H1 (cell line): Measurements from ENCODE around the gene KCNC3. TPM values are rescaled to one million over a fixed set of nuclear protein-coding genes. Genes with fewer than 3 reads are reported as not detected.

Experiments used
- CTCF ChIA-PET: fragments of 300-600 bp; sonication (Branson Sonifier 250); formaldehyde crosslinking; loops from one replicate; lab custom pipeline; 2021; ENCODE audit not compliant: partially characterized antibody; lab: Charles Lee
- POLR2A ChIA-PET: fragments of 300-600 bp; sonication (Branson Sonifier 250); formaldehyde crosslinking; loops from one replicate; lab custom pipeline; 2021; ENCODE audit warnings: inconsistent platforms; ENCODE audit not compliant: partially characterized antibody; lab: Charles Lee
- DNase-seq, 2 experiments: peaks; one replicate each; pipeline versions ENCODE4 v3.0.0 to v3.0.0-alpha.2; 2010 to 2022; ENCODE audit warnings: low spot score in 2 of 2, low read depth in 1 of 2, mixed read lengths in 1 of 2
- FAIRE-seq: peaks from 2 replicates; lab custom pipeline; 2011; peaks lifted over from hg19 to GRCh38; lab: Jason Lieb, UNC
- H2AFZ ChIP-seq: 2 replicates; pipeline ENCODE4 v1.8.1; 2012; ENCODE audit warnings: low read length, inconsistent platforms
- H2AK5ac ChIP-seq: 2 replicates; pipeline ENCODE4 v1.6.1; 2013; ENCODE audit warnings: low read depth, low read length
- H2BK120ac ChIP-seq: replicated peaks from 2 replicates; pipeline ENCODE3; 2013; ENCODE audit warnings: low read depth, low read length, inconsistent platforms
- H2BK12ac ChIP-seq: 2 replicates; pipeline ENCODE4 v1.6.1; 2013; ENCODE audit warnings: low read depth, low read length
- H2BK15ac ChIP-seq: 2 replicates; pipeline ENCODE4 v1.6.1; 2013; ENCODE audit warnings: low read length
- H2BK20ac ChIP-seq: 2 replicates; pipeline ENCODE4 v1.6.1; 2013; ENCODE audit warnings: low read length
- H2BK5ac ChIP-seq: 2 replicates; pipeline ENCODE4 v1.6.1; 2013; ENCODE audit warnings: low read depth, low read length
- H3K14ac ChIP-seq: 2 replicates; pipeline ENCODE4 v1.6.1; 2013; ENCODE audit warnings: inconsistent platforms; ENCODE audit not compliant: insufficient read length
- H3K18ac ChIP-seq: 2 replicates; pipeline ENCODE4 v1.6.1; 2013; ENCODE audit warnings: low read length; ENCODE audit errors: extremely low read depth
- H3K23ac ChIP-seq: 2 replicates; pipeline ENCODE4 v1.6.1; 2013; ENCODE audit warnings: inconsistent platforms; ENCODE audit not compliant: insufficient read length
- H3K23me2 ChIP-seq: 2 replicates; pipeline ENCODE4 v1.6.1; 2013; ENCODE audit warnings: low read depth, low read length
- H3K27ac ChIP-seq: 2 replicates; pipeline ENCODE4 v1.6.1; 2011; ENCODE audit warnings: low read depth, low read length, inconsistent platforms
- H3K27me3 ChIP-seq, 4 experiments: replicated peaks in 1 of 4; 1 replicate in 1 of 4; 2 replicates in 3 of 4; pipeline versions ENCODE4 v1.6.1 to v1.8.1; 2011 to 2013; ENCODE audit warnings: low read length in 3 of 4, mild to moderate bottlenecking in 3 of 4, inconsistent platforms in 2 of 4, mixed read lengths in 2 of 4, moderate library complexity in 1 of 4; ENCODE audit not compliant: control insufficient read depth in 3 of 4, insufficient read depth in 3 of 4; ENCODE audit errors: extremely low read depth in 1 of 4
- H3K36me3 ChIP-seq, 4 experiments: 2 replicates each; pipeline versions ENCODE4 v1.6.1 to v1.8.1; 2011 to 2013; ENCODE audit warnings: mild to moderate bottlenecking in 4 of 4, low read length in 3 of 4, moderate library complexity in 2 of 4, control low read depth in 1 of 4, inconsistent platforms in 1 of 4; ENCODE audit not compliant: insufficient read depth in 4 of 4, control insufficient read depth in 2 of 4
- H3K4ac ChIP-seq: replicated peaks from 2 replicates; pipeline ENCODE3; 2013; ENCODE audit warnings: low read length, low read depth, mixed read lengths, inconsistent platforms; ENCODE audit not compliant: insufficient read length
- H3K4me1 ChIP-seq, 4 experiments: replicated peaks in 1 of 4; 1 replicate in 1 of 4; 2 replicates in 3 of 4; pipeline versions ENCODE4 v1.6.1 to v1.8.1; 2011 to 2013; ENCODE audit warnings: low read length in 3 of 4, inconsistent platforms in 2 of 4, mixed read lengths in 1 of 4; ENCODE audit not compliant: insufficient read depth in 4 of 4, control insufficient read depth in 3 of 4
- H3K4me2 ChIP-seq, 2 experiments: 2 replicates each; pipeline versions ENCODE4 v1.6.1 to v1.8.1; 2011 to 2013; ENCODE audit warnings: low read depth in 2 of 2, low read length in 2 of 2, control low read depth in 1 of 2, inconsistent platforms in 1 of 2, mild to moderate bottlenecking in 1 of 2; ENCODE audit not compliant: insufficient read depth in 1 of 2
- H3K4me3 ChIP-seq, 4 experiments: fragments of 200-600, 300-600 bp in 1 of 4; sonication (generic), shearing (Covaris generic), sonication (Bioruptor Twin) in 1 of 4; 2 replicates each; pipeline versions ENCODE4 v1.5.1 to v1.8.1; 2011 to 2016; ENCODE audit warnings: low read length in 4 of 4, low read depth in 3 of 4, control low read depth in 2 of 4, inconsistent platforms in 2 of 4, mild to moderate bottlenecking in 2 of 4, mixed read lengths in 1 of 4, moderate library complexity in 1 of 4; ENCODE audit not compliant: insufficient read depth in 2 of 4; ENCODE audit errors: extremely low read depth in 1 of 4
- H3K56ac ChIP-seq: replicated peaks from 2 replicates; pipeline ENCODE3; 2013; ENCODE audit warnings: low read depth, mild to moderate bottlenecking, mixed read lengths, low read length, inconsistent platforms; ENCODE audit not compliant: insufficient read length
- H3K79me1 ChIP-seq: 2 replicates; pipeline ENCODE4 v1.6.1; 2013; ENCODE audit warnings: low read depth, low read length, control low read depth
- H3K79me2 ChIP-seq, 2 experiments: 2 replicates each; pipeline versions ENCODE4 v1.6.1 to v1.8.1; 2012 to 2013; ENCODE audit warnings: low read length in 2 of 2, mild to moderate bottlenecking in 2 of 2, inconsistent platforms in 1 of 2; ENCODE audit not compliant: insufficient read depth in 2 of 2, control insufficient read depth in 1 of 2
- H3K9ac ChIP-seq, 4 experiments: replicated peaks in 1 of 4; 1 replicate in 1 of 4; 2 replicates in 3 of 4; pipeline versions ENCODE4 v1.6.1 to v1.8.1; 2011 to 2013; ENCODE audit warnings: low read depth in 3 of 4, low read length in 3 of 4, control low read depth in 2 of 4, mild to moderate bottlenecking in 2 of 4, moderate library complexity in 2 of 4, inconsistent platforms in 1 of 4; ENCODE audit errors: extremely low read depth in 1 of 4
- H3K9me3 ChIP-seq, 2 experiments: 2 replicates each; pipeline versions ENCODE4 v1.6.1 to v1.8.1; 2012 to 2013; ENCODE audit warnings: mild to moderate bottlenecking in 2 of 2, moderate library complexity in 2 of 2, control low read depth in 1 of 2, inconsistent platforms in 1 of 2, low read depth in 1 of 2, low read length in 1 of 2, mixed read lengths in 1 of 2; ENCODE audit not compliant: insufficient read depth in 2 of 2
- H4K20me1 ChIP-seq, 2 experiments: replicated peaks in 1 of 2; 2 replicates each; pipeline versions ENCODE3 to v1.8.1; 2011 to 2013; ENCODE audit warnings: inconsistent platforms in 2 of 2, low read length in 2 of 2, mild to moderate bottlenecking in 1 of 2; ENCODE audit not compliant: insufficient read depth in 2 of 2, control insufficient read depth in 1 of 2
- H4K5ac ChIP-seq: 2 replicates; pipeline ENCODE4 v1.6.1; 2013; ENCODE audit warnings: low read length, low read depth, mixed read lengths, inconsistent platforms; ENCODE audit not compliant: insufficient read length
- H4K8ac ChIP-seq: 2 replicates; pipeline ENCODE4 v1.8.0; 2013; ENCODE audit warnings: mild to moderate bottlenecking, moderate library complexity, low read length, inconsistent platforms; ENCODE audit not compliant: insufficient read depth; ENCODE audit errors: extremely low read depth
- H4K91ac ChIP-seq: replicated peaks from 2 replicates; pipeline ENCODE3; 2013; ENCODE audit warnings: low read length, mixed read lengths, inconsistent platforms; ENCODE audit not compliant: insufficient read length
- BACH1 ChIP-seq: IDR thresholded peaks from 2 replicates; pipeline ENCODE4 v1.6.1; 2012; ENCODE audit warnings: low read length, improper control_type of control experiment
- BCL11A ChIP-seq, 2 experiments: IDR thresholded peaks; one replicate each; pipeline ENCODE4 v1.6.1; 2011; ENCODE audit warnings: low read depth in 2 of 2, low read length in 2 of 2, mild to moderate bottlenecking in 2 of 2
- BRCA1 ChIP-seq: IDR thresholded peaks from 2 replicates; pipeline ENCODE4 v1.6.1; 2012; ENCODE audit warnings: low read depth, low read length, improper control_type of control experiment
- CBX5 ChIP-seq: fragments of 300-800, 300-1000 bp; sonication (generic); IDR thresholded peaks from 2 replicates; pipeline ENCODE4 v1.7.1; 2016; ENCODE audit warnings: antibody characterized with exemption, low read length, low read depth
- CHD1 ChIP-seq: IDR thresholded peaks from 2 replicates; pipeline ENCODE4 v1.6.1; 2012; ENCODE audit warnings: low read depth, low read length, improper control_type of control experiment
- FOSL1 ChIP-seq: IDR thresholded peaks from 2 replicates; pipeline ENCODE4 v1.6.1; 2011; ENCODE audit warnings: mild to moderate bottlenecking, low read depth, low read length, moderate library complexity; ENCODE audit not compliant: insufficient read depth
- JUN ChIP-seq: IDR thresholded peaks from 2 replicates; pipeline ENCODE4 v1.6.1; 2011; ENCODE audit warnings: low read depth, mild to moderate bottlenecking, improper control_type of control experiment, low read length
- KDM1A ChIP-seq: fragments of 200-600, 300-600 bp; sonication (generic); IDR thresholded peaks from 2 replicates; pipeline ENCODE4 v1.7.1; 2016; ENCODE audit warnings: mild to moderate bottlenecking, low read length, borderline replicate concordance
- POU5F1 ChIP-seq: IDR thresholded peaks from 2 replicates; pipeline ENCODE4 v1.6.1; 2011; ENCODE audit warnings: low read depth, mild to moderate bottlenecking, low read length, moderate library complexity
- TBP ChIP-seq: IDR thresholded peaks from 2 replicates; pipeline ENCODE4 v1.6.1; 2011; ENCODE audit warnings: low read depth, low read length, improper control_type of control experiment
- TEAD4 ChIP-seq: IDR thresholded peaks from 2 replicates; pipeline ENCODE4 v1.6.1; 2012; ENCODE audit warnings: low read depth, low read length, inconsistent platforms, mixed read lengths
- ZNF274 ChIP-seq: IDR thresholded peaks from 2 replicates; pipeline ENCODE4 v1.7.0; 2012; ENCODE audit warnings: low read length, borderline replicate concordance; ENCODE audit errors: extremely low read depth
- WGBS, 2 experiments: shearing (Covaris generic) in 1 of 2; methylation state at CpG; one replicate each; pipeline versions ENCODE4 v1.1.6 to v1.1.7; 2013 to 2015; ENCODE audit warnings: low lambda C conversion rate in 2 of 2, mixed read lengths in 2 of 2, inconsistent platforms in 1 of 2, low coverage in 1 of 2, missing lambda C conversion rate in 1 of 2; ENCODE audit not compliant: insufficient replicate concordance in 2 of 2, insufficient coverage in 1 of 2, insufficient read length in 1 of 2; ENCODE audit errors: extremely low coverage in 1 of 2, missing lambda C conversion rate in 1 of 2; 5-methylcytosine and 5-hydroxymethylcytosine counted together
- polyA plus RNA-seq, 7 experiments: library from polyadenylated mRNA; depleted of rRNA in 3 of 7; stranded (reverse) in 5 of 7; unstranded in 2 of 7; fragments of >200 nt in 5 of 7; fragments of 200-250 nt in 2 of 7; gene quantifications; 1 replicate in 5 of 7; 2 replicates in 1 of 7; 4 replicates in 1 of 7; pipeline versions ENCODE4 v1.2.1 to v1.2.3, GENCODE V29; 2011 to 2013; ENCODE audit warnings: missing spikeins in 2 of 7, mixed read lengths in 2 of 7
- total RNA-seq: library from RNA; stranded (reverse); fragmentation: NEBNext Ultra II Directional; extraction: Animal tissue kit (Norgen Biotek cat#: 25700); gene quantifications from 2 replicates; pipeline ENCODE4 v1.2.1, GENCODE V29; 2021
- TF ChIP-seq, protein P1 (sequence below): IDR thresholded peaks from 2 replicates; pipeline ENCODE4 v1.6.1; 2011; ENCODE audit warnings: low read depth, mild to moderate bottlenecking, low read length; ENCODE audit not compliant: insufficient read depth

KCNC3 gene
- total and polyA plus RNA-seq, 2 of the 8 experiments (the other 6 are each of a cell fraction or from before 2014, with no cell fraction given) = 3.9 to 7.2 TPM

DNA sequence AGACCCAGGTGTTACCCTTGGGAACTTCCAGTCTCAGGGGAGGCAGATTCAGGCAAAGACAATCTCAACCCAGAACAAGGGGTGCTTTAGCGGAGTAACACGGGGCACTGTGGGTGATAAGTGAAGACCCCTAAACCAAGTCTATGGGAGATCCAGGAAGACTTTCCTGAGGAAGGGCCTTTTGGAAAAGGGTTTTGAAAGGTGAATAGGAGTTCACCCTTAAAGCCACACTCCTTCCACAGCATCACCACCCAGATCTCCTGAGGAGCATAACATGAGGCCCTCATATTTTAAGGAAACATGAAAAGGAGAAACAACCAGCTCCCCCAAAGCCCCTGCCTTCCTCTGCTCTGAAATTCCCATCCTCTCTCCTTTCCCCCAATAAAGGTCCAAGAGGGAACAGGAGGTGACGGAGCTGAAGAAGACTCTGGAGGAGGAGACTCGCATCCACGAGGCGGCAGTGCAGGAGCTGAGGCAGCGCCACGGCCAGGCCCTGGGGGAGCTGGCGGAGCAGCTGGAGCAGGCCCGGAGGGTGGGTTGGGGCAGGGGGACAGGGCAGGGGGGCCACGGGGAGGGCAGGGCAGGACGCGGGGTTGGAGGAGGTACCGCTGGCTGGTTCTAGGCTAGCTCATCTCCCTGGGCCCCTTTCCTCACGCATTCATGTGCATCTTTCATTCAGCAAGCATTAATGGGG is 52.7 kb downstream of the KCNC3 start:
- Histone ChIP-seq H3K36me3 (peaks cover 0 to 17% (median 5%) of the 10 kb centered on the region in 4 experiments; a peak in 6 of 8 replicates), H3K27ac (no peak overlapping the region), H3K23ac (no peak overlapping the region), H3K79me2 (no peaks in the 10 kb centered on the region), H4K8ac (no peak overlapping the region), H4K5ac (no peak overlapping the region), H3K4me3 (no peak overlapping the region), H3K4ac (no peak overlapping the region), H2BK15ac (no peak overlapping the region), H3K9ac (no peak overlapping the region), H4K91ac (no peak overlapping the region), H2AK5ac (no peak overlapping the region), H3K27me3 (no peaks in the 10 kb centered on the region), H3K79me1 (no peaks in the 10 kb centered on the region), H3K9me3 (no peaks in the 10 kb centered on the region), H4K20me1 (no peaks in the 10 kb centered on the region), H2AFZ (no peak overlapping the region), H2BK20ac (no peak overlapping the region), H3K4me1 (no peaks in the 10 kb centered on the region), H3K14ac (no peak overlapping the region), H3K23me2 (no peaks in the 10 kb centered on the region), H2BK120ac (no peak overlapping the region), H3K18ac (no peak overlapping the region), H3K4me2 (no peak overlapping the region), H2BK12ac (no peak overlapping the region), H2BK5ac (no peak overlapping the region), H3K56ac (no peak overlapping the region)
- CTCF ChIA-PET = interaction anchor here (0.5 to 1.3 kb wide), 3 partner anchors 38 to 87 kb away, joined by 3 to 4 read pairs (median 3); no protein-coding TSS in a partner anchor
- POLR2A ChIA-PET = interaction anchor here (0.6 to 1.2 kb wide), 2 partner anchors 9 to 349 kb away, joined by 3 to 4 read pairs; no protein-coding TSS in a partner anchor
- no peak for FAIRE-seq
- no peak for DNase-seq
- WGBS, 2 experiments = 92% methylated on average over 7 of the region's 15 CpGs; no CpG with 5 or more reads in 1 of the 2 experiments
- TF ChIP-seq CHD1 = no peak
- no peak for TF ChIP-seq TEAD4
- no peak for TF ChIP-seq BACH1
- no peak for TF ChIP-seq KDM1A
- TF ChIP-seq TBP = no peak
- TF ChIP-seq BRCA1 = no peak
- TF ChIP-seq CBX5 = no peak
- TF ChIP-seq FOSL1 = no peak
- TF ChIP-seq, protein P1, sequence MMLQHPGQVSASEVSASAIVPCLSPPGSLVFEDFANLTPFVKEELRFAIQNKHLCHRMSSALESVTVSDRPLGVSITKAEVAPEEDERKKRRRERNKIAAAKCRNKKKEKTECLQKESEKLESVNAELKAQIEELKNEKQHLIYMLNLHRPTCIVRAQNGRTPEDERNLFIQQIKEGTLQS = no peak
- no peak for TF ChIP-seq BCL11A (IDR thresholded peaks at IDR 0.05; ENCODE audit: low read depth in 2 of 2, low read length in 2 of 2)
- no peak for TF ChIP-seq POU5F1
- no peak for TF ChIP-seq ZNF274
- TF ChIP-seq JUN = no peak
